HT-29 (cell line): ENCODE results near the gene KMT2D. TPM values are rescaled to one million over a fixed set of nuclear protein-coding genes. Genes with fewer than 3 reads are reported as not detected.

Experiments
- DNase-seq: peaks from one replicate; pipeline ENCODE4 v3.0.0-alpha.2; 2015; ENCODE audit warnings: low spot score
- total RNA-seq: library from RNA; depleted of rRNA; stranded (reverse); fragments of >200 nt; shearing (Covaris generic); gene quantifications from 2 replicates; pipeline ENCODE4 v1.2.3, GENCODE V29; 2014

Gene KMT2D
- total RNA-seq, 1 experiment from 2014 or later = 28.3 TPM

DNA sequence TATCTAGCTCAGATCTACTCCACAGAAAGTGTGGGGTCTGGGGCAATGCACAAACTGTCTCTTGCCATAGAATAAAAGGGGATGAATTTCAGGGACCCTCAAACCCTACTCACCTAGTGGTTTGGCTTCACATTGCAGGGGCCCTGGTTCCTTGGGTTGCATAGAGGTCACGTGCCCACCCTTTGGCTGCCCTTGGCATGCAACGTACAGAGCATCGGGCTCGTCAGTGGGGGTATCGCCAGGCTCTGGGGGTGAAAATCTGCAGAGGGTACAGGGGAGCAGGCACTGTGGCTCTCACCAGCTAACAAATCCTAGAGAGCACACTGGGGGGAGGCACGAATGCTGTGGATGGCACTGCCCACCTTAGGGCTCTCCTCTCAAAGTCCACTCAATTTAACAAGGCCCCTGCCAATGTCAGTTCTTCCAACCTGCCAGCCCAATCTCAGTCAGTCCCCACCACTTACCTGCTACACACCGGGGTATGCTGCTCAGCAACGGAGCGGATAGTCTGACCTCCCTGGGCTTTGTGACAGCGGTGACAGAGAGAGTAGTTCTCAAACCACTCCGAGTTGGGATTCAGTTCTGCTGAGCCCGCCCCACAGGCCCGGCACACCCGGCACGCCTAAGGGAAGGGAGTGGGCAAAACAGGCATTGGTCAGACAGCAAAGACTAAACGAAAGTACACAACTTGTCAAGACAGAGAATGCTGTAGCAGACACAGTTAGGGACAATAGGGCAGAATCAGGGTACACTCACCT lies 8.0 kb downstream of the KMT2D start:
- no peak for DNase-seq

DNA sequence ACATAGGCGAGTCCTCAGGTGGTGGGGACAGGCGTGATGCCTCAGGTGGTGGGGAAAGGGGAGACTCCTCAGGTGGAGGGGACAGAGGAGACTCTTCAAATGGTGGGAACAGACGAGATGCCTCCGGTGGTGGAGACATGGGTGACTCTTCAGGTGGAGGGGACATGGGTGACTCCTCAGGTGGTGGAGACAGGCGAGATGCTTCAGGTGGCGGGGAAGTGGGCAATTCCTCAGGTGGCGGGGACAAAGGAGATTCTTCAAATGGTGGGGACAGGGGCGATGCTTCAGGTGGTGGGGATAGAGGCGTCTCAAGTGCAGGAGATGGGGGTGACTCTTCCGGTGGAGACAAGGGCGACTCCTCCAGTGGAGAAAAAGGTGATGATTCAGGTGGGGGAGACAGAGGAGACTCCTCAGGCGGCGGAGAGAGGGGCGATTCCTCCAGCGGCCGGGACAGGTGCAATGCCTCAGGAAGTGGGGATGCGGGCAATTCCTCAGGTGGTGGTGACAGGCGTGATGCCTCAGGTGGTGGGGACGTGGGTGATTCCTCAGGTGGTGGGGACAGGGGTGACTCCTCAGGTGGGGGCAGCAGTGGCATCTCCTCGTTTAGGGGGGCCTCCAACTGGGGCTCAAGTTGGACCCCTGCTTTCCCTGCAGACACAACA lies 8.7 kb downstream of the KMT2D start:
- DNase-seq = no peak

DNA sequence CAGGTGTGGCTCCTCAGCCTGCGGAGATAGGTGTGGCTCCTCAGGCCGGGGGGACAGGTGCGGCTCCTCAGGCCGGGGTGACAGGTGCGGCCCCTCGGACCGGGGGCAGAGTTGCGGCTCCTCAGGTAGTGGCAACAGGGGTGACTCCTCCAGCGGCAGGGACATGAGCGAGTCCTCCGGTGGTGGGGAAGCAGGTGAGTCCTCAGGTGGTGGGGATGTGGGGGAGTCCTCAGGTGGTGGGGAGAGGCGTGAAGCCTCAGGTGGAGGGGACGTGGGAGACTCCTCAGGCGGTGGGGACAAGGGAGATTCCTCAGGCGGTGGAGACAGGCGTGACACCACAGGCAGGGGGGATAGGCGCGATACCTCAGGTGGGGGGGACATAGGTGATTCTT lies 9.2 kb downstream of the KMT2D start:
- no peak for DNase-seq

DNA sequence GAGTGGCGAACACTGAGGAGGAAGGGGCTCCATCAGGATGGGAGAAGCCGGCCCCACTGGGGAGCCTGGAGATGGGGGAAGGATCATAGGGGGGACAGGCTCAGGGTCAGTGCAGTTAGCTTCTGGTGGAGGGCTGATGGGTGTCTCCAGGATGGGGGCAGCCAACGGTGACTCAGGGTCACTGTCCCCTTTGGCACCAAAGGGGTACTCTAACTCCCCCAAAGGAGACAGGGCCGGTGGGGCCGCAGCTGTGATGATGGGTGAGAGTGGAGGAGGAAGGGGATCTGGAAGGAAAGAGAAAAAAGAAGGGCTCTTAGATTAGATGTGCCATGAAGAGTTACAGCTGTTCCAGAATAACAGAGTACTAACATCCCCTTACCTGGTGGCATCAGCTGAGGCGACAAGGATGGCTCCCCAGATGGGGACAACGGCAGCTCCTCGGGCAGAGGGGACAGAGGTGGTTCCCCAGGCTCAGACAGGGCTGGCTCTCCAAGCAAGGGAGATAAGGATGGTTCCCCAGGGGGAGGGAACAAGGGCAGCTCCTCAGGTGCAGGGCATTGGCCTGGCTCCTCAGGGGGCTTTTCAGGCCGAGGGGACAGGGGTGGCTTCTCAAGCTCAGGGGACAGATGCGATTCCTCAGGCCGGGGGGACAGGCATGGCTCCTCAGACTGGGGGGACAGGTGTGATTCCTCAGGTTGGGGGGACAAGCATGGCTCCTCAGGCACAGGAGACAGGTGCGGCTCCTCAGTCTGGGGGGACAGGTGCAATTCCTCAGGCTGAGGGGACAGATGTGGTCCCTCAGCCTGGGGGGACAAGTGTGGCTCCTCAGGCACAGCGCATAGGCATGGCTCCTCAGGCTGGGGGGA lies 9.9 kb downstream of the KMT2D start:
- no peak for DNase-seq

DNA sequence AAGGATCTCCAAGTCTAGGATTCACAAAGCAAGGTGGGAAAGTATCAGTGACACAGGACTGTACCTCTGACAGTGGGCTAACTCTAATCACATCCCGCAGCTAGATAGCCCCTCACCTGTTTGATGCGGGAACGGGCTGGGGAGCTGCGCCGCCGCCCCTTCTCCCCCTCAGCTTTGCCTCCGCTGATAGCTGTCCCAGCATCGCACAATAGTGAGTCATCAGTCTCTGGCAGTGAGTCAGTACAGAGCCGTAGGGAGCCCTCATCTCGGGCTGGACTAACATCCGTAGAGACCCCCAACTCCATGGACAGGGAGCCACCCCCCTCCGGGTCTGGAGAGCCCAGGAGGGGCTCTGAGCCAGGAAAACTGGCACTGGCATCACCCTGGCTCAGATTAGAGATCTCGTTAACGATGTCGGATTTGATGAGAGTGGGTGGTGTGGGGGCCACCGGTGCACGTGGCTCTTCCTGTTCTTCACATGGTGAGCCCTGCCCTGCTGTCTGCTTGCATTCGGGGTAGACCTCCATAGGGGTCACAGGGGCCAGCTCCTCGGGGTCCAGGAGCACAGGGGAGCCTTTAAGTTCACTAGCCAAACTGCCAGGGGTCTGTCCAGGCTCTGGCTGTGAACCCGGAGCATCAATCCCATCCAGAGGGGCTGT lies 10.9 kb downstream of the KMT2D start:
- DNase-seq = no peak

DNA sequence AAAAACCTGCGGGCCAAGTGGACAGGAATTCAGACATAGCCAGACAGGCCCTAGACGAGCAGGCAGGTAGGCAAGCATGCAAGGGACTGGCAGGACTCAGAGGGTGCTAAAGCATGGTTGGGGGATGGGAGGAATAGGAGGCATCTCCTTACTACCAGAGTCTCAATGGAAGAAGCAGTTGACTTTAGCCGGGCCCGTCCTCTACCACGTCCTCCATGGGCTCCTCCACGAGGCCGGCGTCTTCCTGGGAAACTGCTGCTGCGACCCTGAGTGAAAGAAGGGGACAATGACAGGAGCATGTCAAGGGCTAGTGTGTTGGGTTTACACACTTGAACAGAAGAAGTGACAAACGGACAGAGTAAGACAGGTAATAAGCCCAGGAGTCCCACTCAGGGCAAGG lies 11.6 kb downstream of the KMT2D start:
- DNase-seq = no peak

DNA sequence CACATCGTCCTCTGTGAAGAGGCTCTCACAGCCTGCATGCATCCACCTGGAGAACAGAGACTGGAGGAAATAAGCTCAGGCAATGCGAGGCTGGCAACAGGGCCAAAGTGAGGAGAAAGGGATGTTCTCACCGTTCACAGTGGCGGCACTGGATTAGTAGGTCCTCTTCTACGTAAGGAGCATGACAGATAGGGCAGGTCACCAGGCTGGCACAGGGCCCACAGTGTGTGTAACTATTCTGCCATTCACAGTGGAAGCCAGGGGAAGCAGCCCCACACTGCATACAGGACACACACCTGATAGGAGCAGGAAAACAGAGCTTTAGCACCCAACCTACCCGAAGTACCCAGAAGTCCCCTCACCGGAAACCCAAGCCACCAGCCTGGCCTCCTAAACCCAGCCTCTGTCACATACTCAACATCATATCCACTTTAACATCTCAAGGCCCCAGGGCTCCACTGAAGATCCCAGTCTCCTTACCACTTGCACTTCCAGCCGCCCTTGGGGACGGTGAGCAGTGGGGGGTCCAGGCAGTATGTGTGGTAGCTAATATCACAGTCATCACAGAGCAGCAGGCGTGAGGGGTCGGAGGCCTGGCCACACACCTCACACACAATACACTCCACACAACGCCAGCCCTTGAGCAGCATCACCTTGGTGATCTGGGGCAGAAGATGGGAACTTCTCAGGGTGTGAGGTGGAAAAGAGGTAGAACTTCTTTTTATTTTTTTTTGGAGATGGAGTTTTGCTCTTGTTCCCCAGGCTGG lies 14.3 kb downstream of the KMT2D start:
- no peak for DNase-seq

DNA sequence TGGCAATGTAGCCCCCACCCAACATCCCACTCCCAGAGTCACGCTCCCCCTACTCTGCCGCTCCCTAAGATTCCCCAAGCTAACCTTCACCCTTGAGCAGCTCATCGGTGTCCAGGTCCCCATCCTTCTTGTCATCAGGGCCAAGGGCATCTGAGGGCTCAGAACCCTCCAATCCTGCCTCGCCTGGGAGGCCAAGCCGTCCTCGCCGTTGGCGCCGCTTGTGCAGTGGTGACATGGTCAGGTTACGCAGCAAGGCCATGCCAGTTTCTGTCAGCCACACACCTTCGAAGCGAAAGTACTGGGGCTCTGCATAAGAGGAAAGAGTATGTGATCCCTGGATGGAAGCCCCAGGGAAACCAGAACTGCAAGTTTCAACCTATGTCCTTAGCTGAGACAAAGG lies 15.9 kb downstream of the KMT2D start:
- DNase-seq = no peak

DNA sequence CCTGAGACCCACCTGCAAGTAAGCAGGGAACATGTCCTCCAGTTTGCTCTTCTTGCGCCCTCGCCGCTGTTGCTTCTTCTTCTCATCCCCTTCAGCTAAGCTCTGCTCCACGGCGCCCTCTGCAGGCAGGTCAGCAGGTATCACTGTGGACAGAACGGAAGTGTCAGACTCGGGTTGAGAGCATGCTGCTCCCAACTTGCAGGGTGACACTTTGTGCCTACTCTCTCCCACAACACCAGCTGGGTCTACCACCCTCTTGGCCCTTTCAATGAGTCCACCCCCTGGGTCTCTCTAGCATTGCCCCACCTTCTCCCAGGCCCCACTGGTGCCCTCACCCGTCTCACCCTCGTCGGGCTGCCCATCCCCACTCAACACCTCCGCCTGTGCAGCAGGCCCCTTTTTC lies 16.7 kb downstream of the KMT2D start:
- DNase-seq = peak; percentile 55

DNA sequence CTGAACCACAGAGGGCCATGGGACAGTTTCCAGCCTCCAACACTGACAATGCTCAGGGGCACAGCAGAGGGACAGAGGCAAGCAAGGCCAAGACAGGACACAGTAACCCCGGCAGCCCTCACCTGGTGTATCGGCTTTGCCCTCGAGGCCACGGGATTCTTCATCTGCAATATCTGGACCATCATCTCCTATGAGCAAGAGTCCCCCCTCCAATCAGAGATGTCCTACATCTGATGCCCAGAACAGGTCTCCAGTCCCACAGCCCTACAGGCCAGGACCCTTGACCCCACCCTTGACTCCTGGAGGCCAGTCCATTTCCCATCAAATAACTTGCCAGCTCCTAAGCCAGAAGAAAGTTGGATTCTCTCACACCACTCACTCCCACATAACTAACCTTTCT lies 17.4 kb downstream of the KMT2D start:
- DNase-seq = no peak

DNA sequence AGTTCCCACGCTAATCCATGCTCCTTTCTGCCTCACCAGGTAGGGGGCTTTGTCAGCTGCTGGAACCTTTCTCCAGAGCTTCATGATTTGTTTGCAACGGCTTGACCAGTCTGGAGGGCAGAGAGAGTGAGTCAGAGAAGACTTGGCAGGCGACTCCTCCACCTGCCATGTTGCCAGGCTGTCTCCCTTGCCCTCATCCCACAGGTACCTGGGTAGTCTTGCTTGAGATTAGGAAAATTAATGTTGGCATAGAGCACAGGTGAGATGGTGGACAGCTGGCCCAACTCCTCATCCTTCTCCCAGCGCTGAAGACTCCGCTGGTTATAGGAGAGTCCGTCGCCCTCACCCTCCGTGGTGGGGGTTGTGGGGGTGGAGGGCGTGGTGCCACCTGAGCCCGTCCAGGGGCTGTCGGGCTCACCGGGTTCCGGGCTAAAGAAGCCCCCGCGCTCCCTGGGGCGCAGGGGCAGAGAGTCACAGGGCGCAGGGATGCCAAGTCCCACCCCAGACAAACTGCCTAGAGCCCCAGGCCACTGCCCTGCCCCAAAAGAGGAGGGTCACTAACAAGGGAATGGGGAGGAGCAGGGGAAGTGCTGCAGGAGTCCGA lies 18.6 kb downstream of the KMT2D start:
- no peak for DNase-seq

DNA sequence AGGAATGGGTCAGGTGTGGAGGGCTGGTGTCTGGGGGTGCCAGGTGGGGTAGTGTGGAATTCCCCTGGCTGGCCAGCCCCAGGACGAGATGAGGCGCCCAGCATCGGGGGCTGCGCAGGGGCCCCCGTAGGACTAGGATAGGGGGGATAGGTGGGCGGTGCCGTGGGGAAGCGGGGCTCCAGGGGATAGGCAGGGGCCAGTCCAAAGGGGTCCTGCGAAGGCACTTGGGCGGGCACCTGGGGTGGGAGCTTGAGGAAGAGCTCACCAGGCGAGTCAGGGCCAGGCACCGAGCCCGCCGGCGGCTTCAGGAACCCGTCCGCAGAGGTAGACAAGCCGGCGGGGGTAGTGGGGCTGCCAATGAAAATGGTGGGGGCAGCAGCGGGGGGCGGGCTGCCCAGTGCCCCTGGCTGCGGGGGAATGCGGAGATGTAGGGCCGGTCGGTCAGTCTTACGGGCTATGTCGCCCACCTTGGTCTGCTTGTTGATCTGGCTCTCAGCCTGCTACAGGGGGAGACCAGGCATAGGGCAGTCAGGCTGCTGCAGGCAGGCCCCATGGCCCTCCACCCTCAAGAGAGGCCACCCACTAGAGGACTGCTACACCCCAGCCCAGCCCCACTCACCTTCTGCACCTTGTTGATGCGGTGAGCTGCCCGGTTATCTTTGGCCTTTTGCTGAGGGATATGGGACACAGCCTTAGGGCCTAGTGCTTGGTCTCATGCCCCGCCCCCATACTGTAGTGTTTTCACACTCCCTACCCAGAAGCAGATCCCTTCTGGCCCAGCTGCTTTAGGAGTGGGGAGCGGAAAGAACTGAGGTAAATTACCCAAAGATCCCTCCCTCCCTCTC lies 19.3 kb downstream of the KMT2D start:
- DNase-seq = no peak

DNA sequence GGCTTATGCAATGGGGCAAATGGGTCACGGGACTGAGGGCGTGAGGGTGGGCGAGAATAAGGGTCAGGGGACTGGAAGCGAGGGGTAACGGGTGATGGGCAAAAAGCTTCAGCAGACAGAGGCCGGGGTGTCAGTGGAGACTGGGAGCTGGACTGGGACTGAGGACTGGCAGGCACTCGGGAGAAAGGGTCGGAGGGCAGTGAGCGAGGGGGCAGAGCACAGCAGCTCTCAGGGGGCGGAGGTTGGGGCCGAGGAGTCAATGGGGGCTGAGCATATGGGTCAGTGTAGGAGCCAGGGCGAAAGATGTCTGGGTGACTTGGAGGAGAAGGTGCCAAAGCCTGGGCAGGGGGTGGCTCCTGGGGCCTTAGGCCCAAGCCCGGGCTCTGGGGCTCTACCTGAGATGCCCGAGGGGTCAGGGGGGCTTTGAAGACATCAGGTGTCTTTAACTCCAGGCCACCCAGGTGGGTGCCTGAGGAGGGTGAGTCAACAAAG lies 20.2 kb downstream of the KMT2D start:
- DNase-seq = no peak

DNA sequence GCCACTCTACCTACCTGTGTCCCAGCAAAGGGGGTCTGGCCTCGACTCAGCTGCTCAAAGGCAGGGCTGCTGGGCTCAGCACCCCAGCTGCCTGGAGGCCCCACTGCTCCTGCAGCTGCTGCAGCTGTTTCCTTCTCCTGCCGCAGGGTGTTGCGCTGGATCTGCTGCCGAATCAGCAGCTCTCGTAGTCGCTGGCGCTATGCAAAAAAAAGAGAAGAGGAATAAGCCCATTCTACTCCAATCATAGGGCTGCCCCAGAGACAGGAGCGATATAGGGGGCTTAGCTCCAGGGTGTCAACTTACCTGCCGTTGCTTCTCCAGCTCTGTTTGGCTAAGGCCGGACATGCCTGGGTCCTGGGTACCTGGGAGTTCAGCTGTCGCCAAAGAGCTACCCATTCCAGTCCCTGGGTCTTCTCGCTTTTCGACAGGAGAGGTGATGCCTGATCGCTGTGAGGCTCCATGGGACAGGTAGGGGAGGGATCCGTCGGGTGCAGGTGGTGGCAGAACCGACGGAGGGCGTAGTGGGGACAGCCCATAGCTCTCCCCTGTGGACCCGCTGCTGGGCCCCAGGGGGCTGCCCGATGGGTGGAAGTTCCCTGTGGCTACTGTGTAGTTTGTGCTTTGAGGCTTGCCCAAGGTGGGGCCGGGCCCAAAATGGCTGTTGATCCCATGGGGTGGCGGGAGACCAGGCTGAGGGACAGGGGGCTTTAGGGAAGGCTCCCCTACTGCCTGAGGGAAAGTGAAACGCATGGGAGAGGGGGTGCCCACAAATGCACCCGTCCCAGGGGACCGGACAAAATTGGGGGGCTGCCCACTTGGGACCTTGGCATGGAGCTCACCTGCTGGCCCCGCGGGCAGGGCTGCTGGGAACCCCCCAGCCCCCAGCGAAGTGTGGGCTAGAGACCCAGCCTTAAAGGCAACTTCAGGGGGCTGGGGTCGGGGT lies 20.9 kb downstream of the KMT2D start:
- no peak for DNase-seq

DNA sequence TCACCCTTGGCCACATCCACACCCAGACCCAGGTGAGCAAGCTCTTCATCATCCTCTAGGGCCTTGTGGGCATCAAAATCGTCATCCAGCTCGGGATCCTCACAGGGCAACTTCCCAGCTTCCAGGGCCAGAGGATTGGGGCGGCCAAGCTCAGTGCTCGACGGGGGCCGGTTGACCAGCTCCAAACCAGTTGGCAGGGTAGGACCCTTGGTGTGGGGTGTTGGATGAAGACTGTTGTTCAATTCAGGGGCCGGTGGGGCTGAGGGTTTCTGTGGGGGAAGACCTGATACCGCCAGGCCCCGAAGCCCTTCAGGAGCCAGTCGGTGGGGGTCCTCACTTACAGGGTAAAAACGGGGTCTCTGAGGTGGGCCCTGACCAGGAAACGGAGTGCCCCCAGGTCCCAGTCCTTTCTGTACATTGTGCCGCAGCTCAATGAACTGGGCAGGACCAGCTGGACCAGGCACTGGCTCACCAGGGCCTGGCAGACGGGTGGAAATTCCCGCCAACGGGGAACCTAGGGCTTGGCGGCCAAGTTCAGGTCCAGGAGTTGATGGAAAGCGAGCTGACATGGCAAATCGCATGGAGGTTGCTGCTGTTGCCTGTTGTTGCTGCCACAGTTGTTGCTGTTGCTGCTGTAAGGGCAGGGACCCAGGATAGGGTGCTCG lies 22.2 kb downstream of the KMT2D start:
- no peak for DNase-seq

DNA sequence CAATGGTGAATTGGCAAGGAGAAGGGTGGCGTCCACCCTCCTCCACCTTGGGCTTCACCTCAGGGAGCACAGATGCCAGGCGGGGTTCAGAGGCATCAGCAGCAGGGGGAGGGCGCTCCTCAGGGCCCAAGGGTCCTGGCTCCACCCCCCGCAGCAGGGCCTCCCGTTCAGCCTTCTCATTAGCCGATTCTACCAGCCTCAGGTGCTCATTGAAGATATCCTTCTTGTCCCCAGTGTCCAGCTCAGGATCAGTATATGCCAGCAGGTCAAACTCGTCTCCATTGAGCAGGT lies 22.7 kb downstream of the KMT2D start:
- no peak for DNase-seq

DNA sequence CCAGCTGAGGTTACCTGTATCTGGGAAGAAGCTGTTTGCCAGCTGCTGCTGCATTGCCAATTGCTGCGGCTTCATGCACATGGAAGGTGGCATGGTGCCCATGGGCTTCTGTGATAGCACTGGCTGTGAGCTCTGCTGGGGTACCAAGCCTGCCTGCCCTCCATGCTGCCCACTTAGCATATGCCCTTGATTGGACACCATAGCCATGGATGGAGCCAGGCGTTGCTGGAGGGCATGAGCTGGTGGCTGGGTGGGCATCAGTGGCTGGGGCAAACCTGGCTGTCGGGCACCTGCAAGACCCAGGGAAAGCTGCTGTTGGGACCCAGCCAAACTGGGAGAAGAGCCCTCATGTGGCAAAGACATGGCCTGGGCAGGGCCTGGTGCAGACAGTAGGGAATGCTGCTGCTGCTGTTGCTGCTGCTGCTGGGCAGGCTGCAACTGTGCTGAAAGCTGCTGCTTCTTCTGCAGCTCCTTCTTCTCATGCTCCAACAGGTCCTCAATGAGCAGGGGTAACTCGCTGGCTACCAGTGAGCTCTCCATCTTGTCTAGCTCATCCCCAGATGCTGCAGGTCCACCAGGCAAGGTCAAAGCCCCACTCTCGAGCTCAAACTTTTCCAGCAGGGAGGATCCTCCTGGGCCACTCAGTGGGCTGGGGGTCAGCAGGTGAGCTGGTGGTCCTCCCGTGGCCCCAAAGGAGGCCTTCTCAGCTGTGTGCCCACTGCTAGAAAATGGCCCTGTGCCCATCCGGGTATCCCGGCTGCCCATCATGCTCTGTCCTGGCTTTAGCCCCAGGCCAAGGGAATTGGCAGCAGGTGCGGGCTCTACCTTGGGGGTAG lies 23.3 kb downstream of the KMT2D start:
- no peak for DNase-seq
